Suprapubic skin (tissue), 4 donors: ENCODE results near the gene COPZ1.

ENCODE experiments used
- CTCF ChIP-seq, 2 donors: fragments of 200-600 bp in 1 of 2; fragments of 450-650 bp in 1 of 2; sonication (generic) in 1 of 2; IDR thresholded peaks; one replicate each; pipeline ENCODE4 v1.5.1; 2016 to 2019; ENCODE audit warnings: antibody characterized with exemption in 2 of 2, mild to moderate bottlenecking in 1 of 2, moderate library complexity in 1 of 2
- EP300 ChIP-seq: sonication (generic); formaldehyde crosslinking; IDR thresholded peaks from one replicate; pipeline ENCODE4 v1.6.1; 2017; ENCODE audit warnings: antibody characterized with exemption
- POLR2A ChIP-seq, 2 donors: fragments of 450-650 bp; IDR thresholded peaks; one replicate each; pipeline ENCODE4 v1.6.1; 2017; ENCODE audit warnings: antibody characterized with exemption in 2 of 2, mild to moderate bottlenecking in 2 of 2, moderate library complexity in 2 of 2
- POLR2AphosphoS5 ChIP-seq, 3 donors: sonication (generic); formaldehyde crosslinking; IDR thresholded peaks; one replicate each; pipeline ENCODE4 v1.6.1; 2017; ENCODE audit warnings: antibody characterized with exemption in 3 of 3

DNA sequence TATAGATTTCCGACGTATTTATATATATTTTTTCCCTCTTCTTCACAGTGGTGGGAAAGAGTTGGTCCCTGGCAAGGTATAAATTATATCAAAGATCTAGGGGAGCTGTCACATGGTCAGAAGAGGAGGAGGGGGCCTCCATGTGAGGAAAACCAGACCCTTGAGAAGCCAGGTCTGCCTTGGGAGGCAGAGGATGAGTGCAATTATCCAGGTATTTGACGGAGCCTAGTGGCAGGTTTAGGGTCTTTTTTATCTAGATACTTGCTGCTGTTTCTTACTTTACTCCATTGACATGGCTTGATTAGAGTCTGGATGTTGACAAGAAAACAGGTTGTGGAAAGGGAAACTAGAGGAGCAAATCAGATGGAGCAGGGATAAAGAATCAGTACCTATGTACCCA lies 5.5 kb downstream of the COPZ1 start:
- no peak for TF ChIP-seq POLR2A (IDR thresholded peaks at IDR 0.05)
- no peak for TF ChIP-seq CTCF (IDR thresholded peaks at IDR 0.05)
- TF ChIP-seq POLR2AphosphoS5 (IDR thresholded peaks at IDR 0.05) = no peak
- TF ChIP-seq EP300 = no peak
